WTC11 (cell line): ENCODE measurements around the gene GNA14.
A peak's percentile ranks its signal among the peaks of the same experiment; 100 is the strongest.

Source experiments
- ATF3 ChIP-seq: sonication (generic); formaldehyde crosslinking; conservative IDR thresholded peaks from 2 replicates; pipeline ENCODE4 v1.8.1; 2022; ENCODE audit warnings: mild to moderate bottlenecking, missing genetic modification reagents
- CREB1 ChIP-seq: sonication (generic); formaldehyde crosslinking; IDR thresholded peaks from 2 replicates; pipeline ENCODE4 v1.8.0; 2023; ENCODE audit warnings: mild to moderate bottlenecking, missing genetic modification reagents
- CTCF ChIP-seq: fragments of 200-600 bp; IDR thresholded peaks from 2 replicates; pipeline ENCODE4 v1.8.0; 2022; ENCODE audit warnings: antibody characterized with exemption
- ELF4 ChIP-seq: sonication (generic); formaldehyde crosslinking; IDR thresholded peaks from 2 replicates; pipeline ENCODE4 v1.8.1; 2022; ENCODE audit warnings: low read depth, mild to moderate bottlenecking, moderate library complexity, missing genetic modification reagents
- ETV6 ChIP-seq: sonication (generic); formaldehyde crosslinking; IDR thresholded peaks from 2 replicates; pipeline ENCODE4 v1.8.1; 2022; ENCODE audit warnings: mild to moderate bottlenecking, missing genetic modification reagents
- IRF2 ChIP-seq: sonication (generic); formaldehyde crosslinking; IDR thresholded peaks from 2 replicates; pipeline ENCODE4 v1.8.0; 2022; ENCODE audit warnings: low read depth, missing genetic modification reagents, borderline replicate concordance
- JUN ChIP-seq: sonication (generic); formaldehyde crosslinking; IDR thresholded peaks from 2 replicates; pipeline ENCODE4 v1.8.0; 2023; ENCODE audit warnings: mild to moderate bottlenecking, missing genetic modification reagents
- MAX ChIP-seq: sonication (generic); formaldehyde crosslinking; IDR thresholded peaks from 2 replicates; pipeline ENCODE4 v1.8.0; 2022; ENCODE audit warnings: mild to moderate bottlenecking, missing genetic modification reagents
- MYBL2 ChIP-seq: sonication (generic); formaldehyde crosslinking; IDR thresholded peaks from 2 replicates; pipeline ENCODE4 v1.8.1; 2023; ENCODE audit warnings: mild to moderate bottlenecking, moderate library complexity, missing genetic modification reagents
- NFE2L1 ChIP-seq: sonication (generic); formaldehyde crosslinking; IDR thresholded peaks from 2 replicates; pipeline ENCODE4 v1.8.1; 2023; ENCODE audit warnings: missing genetic modification reagents
- SP1 ChIP-seq: sonication (generic); formaldehyde crosslinking; conservative IDR thresholded peaks from 2 replicates; pipeline ENCODE4 v1.8.1; 2022; ENCODE audit warnings: missing genetic modification reagents
- ZMAT4 ChIP-seq: fragments of 250-450 bp; sonication (Bioruptor Pico); IDR thresholded peaks from 2 replicates; pipeline ENCODE4 v1.9.0; 2021; ENCODE audit warnings: mild to moderate bottlenecking
- ZNF425 ChIP-seq: fragments of 250-450 bp; sonication (Bioruptor Pico); conservative IDR thresholded peaks from 2 replicates; pipeline ENCODE4 v1.9.0; 2021; ENCODE audit warnings: mild to moderate bottlenecking

- no peak for TF ChIP-seq JUN (CRISPR knock-in tag)
- no peak for TF ChIP-seq ETV6 (CRISPR knock-in tag)
- TF ChIP-seq MAX (CRISPR knock-in tag), result no peak
- TF ChIP-seq ELF4 (CRISPR knock-in tag), result no peak
- no peak for TF ChIP-seq CREB1 (CRISPR knock-in tag)
- TF ChIP-seq CTCF, result peak; percentile 81
- no peak for TF ChIP-seq IRF2
- no peak for TF ChIP-seq ZNF425
- no peak for TF ChIP-seq NFE2L1 (CRISPR knock-in tag)
- no peak for TF ChIP-seq SP1 (CRISPR knock-in tag)
- no peak for TF ChIP-seq ATF3
- no peak for TF ChIP-seq MYBL2
- TF ChIP-seq ZMAT4 (CRISPR knock-in tag), result no peak
These were observed 191.2 kb downstream of the GNA14 start for GRCh38 chr9:77456829-77457437.
